CD4-positive, CD25-positive, alpha-beta regulatory T cell (primary cell): ENCODE results near the gene SLC22A17. TPM values are rescaled to one million over a fixed set of nuclear protein-coding genes. Genes with fewer than 3 reads are reported as not detected.
"Not testable (repeated sequence)": the region's sequence is repeated elsewhere in the genome, so short reads cannot be mapped to it uniquely, and the experiment has no call there.

Experiments
- ATAC-seq, 2 donors: fragments of 150-1000 bp; cut with Tn5 transposase; one replicate each; pipeline ENCODE4 v1.10.0; 2021; ENCODE audit warnings: low read depth in 2 of 2, moderate number of reproducible peaks in 2 of 2, moderate library complexity in 1 of 2
- DNase-seq, 3 donors: peaks; one replicate each; pipeline versions ENCODE4 v3.0.0 to v3.0.0-alpha.2; 2012 to 2022; ENCODE audit warnings: mixed read lengths in 1 of 3
- H3K27ac ChIP-seq: one replicate; pipeline ENCODE4 v1.7.0; 2013; ENCODE audit warnings: mild to moderate bottlenecking, low read length; ENCODE audit not compliant: insufficient read depth, poor library complexity, severe bottlenecking
- H3K27me3 ChIP-seq: one replicate; pipeline ENCODE4 v1.7.0; 2013; ENCODE audit warnings: low read length; ENCODE audit not compliant: control insufficient read depth, insufficient read depth
- H3K36me3 ChIP-seq: one replicate; pipeline ENCODE4 v1.7.0; 2013; ENCODE audit warnings: mild to moderate bottlenecking, low read length, moderate library complexity; ENCODE audit not compliant: control insufficient read depth, insufficient read depth
- H3K4me1 ChIP-seq: 2 replicates; pipeline ENCODE4 v1.7.0; 2013; ENCODE audit warnings: mild to moderate bottlenecking, low read length; ENCODE audit not compliant: insufficient read depth, control insufficient read depth, poor library complexity, severe bottlenecking
- H3K4me3 ChIP-seq: one replicate; pipeline ENCODE4 v1.7.0; 2013; ENCODE audit warnings: low read depth, mild to moderate bottlenecking, low read length, moderate library complexity
- H3K9me3 ChIP-seq, 2 experiments: 1 replicate in 1 of 2; 2 replicates in 1 of 2; pipeline ENCODE4 v1.7.0; 2013; ENCODE audit warnings: low read length in 2 of 2, mild to moderate bottlenecking in 1 of 2, moderate library complexity in 1 of 2; ENCODE audit not compliant: control insufficient read depth in 2 of 2
- H3K27ac Mint-ChIP-seq, 3 donors: one replicate each; pipeline ENCODE4 v1.8.0; 2020 to 2022; ENCODE audit warnings: mild to moderate bottlenecking in 3 of 3, mixed read lengths in 3 of 3, moderate library complexity in 2 of 3
- H3K27me3 Mint-ChIP-seq: one replicate; pipeline ENCODE4 v1.8.0; 2022; ENCODE audit warnings: mild to moderate bottlenecking, mixed read lengths
- H3K36me3 Mint-ChIP-seq: one replicate; pipeline ENCODE4 v1.8.0; 2020; ENCODE audit warnings: mixed read lengths
- H3K4me1 Mint-ChIP-seq, 4 donors: one replicate each; pipeline ENCODE4 v1.8.0; 2020 to 2022; ENCODE audit warnings: mixed read lengths in 4 of 4, mild to moderate bottlenecking in 1 of 4
- H3K4me3 Mint-ChIP-seq, 4 donors: one replicate each; pipeline ENCODE4 v1.8.0; 2020 to 2022; ENCODE audit warnings: mild to moderate bottlenecking in 4 of 4, mixed read lengths in 4 of 4, moderate library complexity in 3 of 4
- H3K9me3 Mint-ChIP-seq, 7 donors: one replicate each; pipeline ENCODE4 v1.8.0; 2020 to 2022; ENCODE audit warnings: mixed read lengths in 7 of 7, mild to moderate bottlenecking in 3 of 7, moderate library complexity in 2 of 7
- polyA plus RNA-seq, 4 donors: library from polyadenylated mRNA; unstranded; fragments of 300-500 nt; fragmentation: Illumina TruSeq; gene quantifications; one replicate each; pipeline ENCODE4 v1.2.3, GENCODE V29; 2021
- total RNA-seq: library from RNA; stranded (reverse); gene quantifications from one replicate; pipeline ENCODE4 v1.2.3, GENCODE V29; 2022

The SLC22A17 gene
- total and polyA plus RNA-seq, 5 donors from 2014 or later: 0.94 to 3.2 (median 2.3) TPM

GRCh38 chr14:23396126-23396525 lies 43.4 kb upstream of the SLC22A17 start:
- Mint-ChIP-seq H3K4me3 (no peak overlapping the region), H3K27ac (peak overlapping the region in 1 of 3 donors; percentile 36), H3K4me1 (no peaks in the 10 kb centered on the region), H3K36me3 (no peaks in the 10 kb centered on the region), H3K9me3 (no peaks in the 10 kb centered on the region), H3K27me3 (no peaks in the 10 kb centered on the region)
- no peak overlapping the region for H3K4me3 ChIP-seq
- no peaks in the 10 kb centered on the region for H3K4me1 ChIP-seq
- H3K36me3 ChIP-seq: no peaks in the 10 kb centered on the region
- no peaks in the 10 kb centered on the region for H3K27me3 ChIP-seq
- H3K9me3 ChIP-seq: no peaks in the 10 kb centered on the region
- ATAC-seq: no peak
- DNase-seq: no peak
- H3K27ac ChIP-seq: no peak overlapping the region

- Histone ChIP-seq H3K9me3 (no peaks in the 10 kb centered on the region), H3K36me3 (no peaks in the 10 kb centered on the region), H3K27me3 (no peaks in the 10 kb centered on the region), H3K4me1 (no peaks in the 10 kb centered on the region), H3K4me3 (no peak overlapping the region), H3K27ac (no peak overlapping the region)
- H3K9me3 Mint-ChIP-seq: peaks cover 0 to 2% (median 0%) of the 10 kb centered on the region in 7 donors
- H3K36me3 Mint-ChIP-seq: no peaks in the 10 kb centered on the region
- no peak overlapping the region for H3K27ac Mint-ChIP-seq
- ATAC-seq (no peak), DNase-seq (no peak)
- H3K4me1 Mint-ChIP-seq: no peaks in the 10 kb centered on the region
- H3K4me3 Mint-ChIP-seq: no peak overlapping the region
- peaks cover 4% of the 10 kb centered on the region for H3K27me3 Mint-ChIP-seq
These were observed 39.9 kb upstream of the SLC22A17 start for GRCh38 chr14:23392613-23393012.

- not testable (repeated sequence) for H3K36me3 Mint-ChIP-seq, H3K4me1 Mint-ChIP-seq, H3K4me3 Mint-ChIP-seq, H3K4me3 ChIP-seq, H3K27ac ChIP-seq, ATAC-seq, H3K27ac Mint-ChIP-seq, H3K27me3 ChIP-seq, H3K36me3 ChIP-seq, H3K27me3 Mint-ChIP-seq, DNase-seq, H3K4me1 ChIP-seq, H3K9me3 ChIP-seq, H3K9me3 Mint-ChIP-seq
These were observed 37.2 kb upstream of the SLC22A17 start for GRCh38 chr14:23389871-23390270.

- Mint-ChIP-seq H3K4me1 (no peaks in the 10 kb centered on the region), H3K4me3 (no peak overlapping the region), H3K27ac (no peak overlapping the region), H3K27me3 (peaks cover 4% of the 10 kb centered on the region), H3K9me3 (peaks cover 0 to 2% (median 0%) of the 10 kb centered on the region in 7 donors), H3K36me3 (no peaks in the 10 kb centered on the region)
- ATAC-seq (no peak), DNase-seq (no peak)
- no peak overlapping the region for H3K4me3 ChIP-seq
- no peak overlapping the region for H3K27ac ChIP-seq
- H3K9me3 ChIP-seq: no peaks in the 10 kb centered on the region
- H3K27me3 ChIP-seq: no peaks in the 10 kb centered on the region
- no peaks in the 10 kb centered on the region for H3K36me3 ChIP-seq
- no peaks in the 10 kb centered on the region for H3K4me1 ChIP-seq
These were observed 36.7 kb upstream of the SLC22A17 start for GRCh38 chr14:23389396-23389795.

GRCh38 chr14:23388996-23389395 lies 36.3 kb upstream of the SLC22A17 start:
- Histone ChIP-seq H3K27ac (no peak overlapping the region), H3K27me3 (no peaks in the 10 kb centered on the region), H3K4me3 (no peak overlapping the region), H3K9me3 (no peaks in the 10 kb centered on the region), H3K36me3 (no peaks in the 10 kb centered on the region), H3K4me1 (no peaks in the 10 kb centered on the region)
- Mint-ChIP-seq H3K4me1 (no peaks in the 10 kb centered on the region), H3K9me3 (peaks cover 0 to 2% (median 0%) of the 10 kb centered on the region in 7 donors), H3K36me3 (no peaks in the 10 kb centered on the region), H3K27ac (no peak overlapping the region), H3K27me3 (peaks cover 4% of the 10 kb centered on the region), H3K4me3 (no peak overlapping the region)
- ATAC-seq: no peak
- DNase-seq: no peak

- Histone ChIP-seq H3K27me3 (no peaks in the 10 kb centered on the region), H3K4me3 (no peak overlapping the region), H3K36me3 (no peaks in the 10 kb centered on the region), H3K9me3 (no peaks in the 10 kb centered on the region), H3K27ac (no peak overlapping the region), H3K4me1 (no peaks in the 10 kb centered on the region)
- DNase-seq (no peak), ATAC-seq (no peak)
- Mint-ChIP-seq H3K27ac (no peak overlapping the region), H3K27me3 (peaks cover 4% of the 10 kb centered on the region), H3K4me1 (no peaks in the 10 kb centered on the region), H3K36me3 (no peaks in the 10 kb centered on the region), H3K9me3 (peaks cover 0 to 2% (median 0%) of the 10 kb centered on the region in 7 donors), H3K4me3 (no peak overlapping the region)
These were observed 35.5 kb upstream of the SLC22A17 start for GRCh38 chr14:23387916-23388882.

- H3K9me3 ChIP-seq: no peaks in the 10 kb centered on the region
These were observed 34.3 kb upstream of the SLC22A17 start for GRCh38 chr14:23386999-23387398.

GRCh38 chr14:23386266-23386657 lies 33.6 kb upstream of the SLC22A17 start:
- ATAC-seq, H3K36me3 ChIP-seq, H3K9me3 ChIP-seq, H3K27ac Mint-ChIP-seq, H3K4me3 ChIP-seq, H3K27me3 ChIP-seq, H3K27me3 Mint-ChIP-seq, H3K4me3 Mint-ChIP-seq, H3K4me1 Mint-ChIP-seq, H3K9me3 Mint-ChIP-seq, H3K36me3 Mint-ChIP-seq, H3K4me1 ChIP-seq, DNase-seq, H3K27ac ChIP-seq: not testable (repeated sequence)

More at GRCh38 chr14:23386999-23387398, 34.3 kb upstream of the SLC22A17 start:
- Mint-ChIP-seq H3K9me3 (peaks cover 0 to 2% (median 0%) of the 10 kb centered on the region in 7 donors), H3K27me3 (peaks cover 4% of the 10 kb centered on the region), H3K36me3 (no peaks in the 10 kb centered on the region), H3K4me3 (no peak overlapping the region), H3K27ac (no peak overlapping the region), H3K4me1 (no peaks in the 10 kb centered on the region)
- Histone ChIP-seq H3K27ac (no peak overlapping the region), H3K36me3 (no peaks in the 10 kb centered on the region), H3K27me3 (no peaks in the 10 kb centered on the region), H3K4me3 (no peak overlapping the region), H3K4me1 (no peaks in the 10 kb centered on the region)
- ATAC-seq (no peak), DNase-seq (no peak)
